GM13976 (cell line): Measurements from ENCODE around the gene AOX1.
"Not testable (repeated sequence)": the region's sequence is repeated elsewhere in the genome, so short reads cannot be mapped to it uniquely, and the experiment has no call there.

ENCODE experiments used
- DNase-seq: peaks from one replicate; pipeline ENCODE4 v3.0.0; 2012; ENCODE audit warnings: low spot score
- in situ Hi-C: fragments of 300-500 bp; cut with MboI; formaldehyde crosslinking; loops from one replicate; pipeline ENCODE4 v1.12.0; 2022; ENCODE audit warnings: low sequenced_read_pairs, mixed read lengths, inconsistent platforms; ENCODE audit not compliant: unreplicated experiment
- TF ChIP-seq, protein P1 (sequence below): IDR thresholded peaks from 2 replicates; pipeline ENCODE4 v1.5.1; 2012; ENCODE audit warnings: borderline replicate concordance, mild to moderate bottlenecking; ENCODE audit not compliant: insufficient read depth; ENCODE audit errors: extremely low read depth, missing control alignments, control extremely low read depth

Gene AOX1

GRCh38 chr2:200713704-200714064, 127.9 kb downstream of the AOX1 start:
- TF ChIP-seq, protein P1, sequence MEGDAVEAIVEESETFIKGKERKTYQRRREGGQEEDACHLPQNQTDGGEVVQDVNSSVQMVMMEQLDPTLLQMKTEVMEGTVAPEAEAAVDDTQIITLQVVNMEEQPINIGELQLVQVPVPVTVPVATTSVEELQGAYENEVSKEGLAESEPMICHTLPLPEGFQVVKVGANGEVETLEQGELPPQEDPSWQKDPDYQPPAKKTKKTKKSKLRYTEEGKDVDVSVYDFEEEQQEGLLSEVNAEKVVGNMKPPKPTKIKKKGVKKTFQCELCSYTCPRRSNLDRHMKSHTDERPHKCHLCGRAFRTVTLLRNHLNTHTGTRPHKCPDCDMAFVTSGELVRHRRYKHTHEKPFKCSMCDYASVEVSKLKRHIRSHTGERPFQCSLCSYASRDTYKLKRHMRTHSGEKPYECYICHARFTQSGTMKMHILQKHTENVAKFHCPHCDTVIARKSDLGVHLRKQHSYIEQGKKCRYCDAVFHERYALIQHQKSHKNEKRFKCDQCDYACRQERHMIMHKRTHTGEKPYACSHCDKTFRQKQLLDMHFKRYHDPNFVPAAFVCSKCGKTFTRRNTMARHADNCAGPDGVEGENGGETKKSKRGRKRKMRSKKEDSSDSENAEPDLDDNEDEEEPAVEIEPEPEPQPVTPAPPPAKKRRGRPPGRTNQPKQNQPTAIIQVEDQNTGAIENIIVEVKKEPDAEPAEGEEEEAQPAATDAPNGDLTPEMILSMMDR, result no peak
- DNase-seq, result no peak
- in situ Hi-C loops, result loop anchor here (25.0 kb wide), 2 partner anchors 349 to 474 kb away; partner anchors contain the start of genes CASP10, HYCC2 and NDUFB3

DNA sequence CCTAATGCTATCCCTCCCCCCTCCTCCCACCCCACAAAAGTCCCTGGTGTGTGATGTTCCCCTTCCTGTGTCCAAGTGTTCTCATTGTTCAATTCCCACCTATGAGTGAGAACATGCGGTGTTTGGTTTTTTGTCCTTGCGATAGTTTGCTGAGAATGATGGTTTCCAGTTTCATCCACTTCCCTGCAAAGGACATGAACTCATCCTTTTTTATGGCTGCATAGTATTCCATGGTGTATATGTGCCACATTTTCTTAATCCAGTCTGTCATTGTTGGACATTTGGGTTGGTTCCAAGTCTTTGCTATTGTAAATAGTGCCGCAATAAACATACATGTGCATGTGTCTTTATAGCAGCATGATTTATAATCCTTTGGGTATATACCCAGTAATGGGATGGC, 129.2 kb downstream of the AOX1 start:
- DNase-seq, result not testable (repeated sequence)
- in situ Hi-C loops, result loop anchor here (25.0 kb wide), 2 partner anchors 347 to 472 kb away; partner anchors contain the start of genes CASP10, HYCC2 and NDUFB3

GRCh38 chr2:200716386-200716785, 130.6 kb downstream of the AOX1 start:
- TF ChIP-seq, protein P1, result no peak
- in situ Hi-C loops, result loop anchor here (25.0 kb wide), 2 partner anchors 346 to 471 kb away; partner anchors contain the start of genes CASP10, HYCC2 and NDUFB3
- DNase-seq, result no peak
